Measurements from ENCODE around the gene BMP8B.

BMP8B gene

DNA sequence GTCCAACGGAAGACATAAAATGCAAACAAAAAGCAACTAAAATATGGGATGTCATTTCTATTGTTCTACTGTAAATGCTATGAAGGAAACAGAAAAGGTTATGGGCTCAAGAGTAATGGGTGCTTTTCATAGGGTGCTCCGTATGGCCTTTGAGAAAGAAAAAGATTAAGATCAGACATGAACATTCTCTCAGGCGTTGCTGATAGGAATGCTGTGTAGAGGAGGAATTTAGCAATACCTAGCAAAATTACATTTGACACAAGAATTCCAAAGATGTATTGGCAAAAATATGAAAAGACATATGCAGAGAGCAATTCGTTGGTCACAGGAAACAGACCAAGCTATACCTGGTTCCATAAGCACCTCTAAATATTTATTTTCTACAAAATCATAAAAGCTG, 11.8 kb downstream of the BMP8B start:
- Histone ChIP-seq H3K36me3 (ENCODE audit: control insufficient read depth in 2 of 2, insufficient read depth in 1 of 2, low read length in 2 of 2) (no peaks in the 10 kb centered on the region), H3K27ac (ENCODE audit: extremely low read depth, low read depth, low read length) (no peak overlapping the region), H3K4me1 (ENCODE audit: control insufficient read depth, insufficient read depth, low read length) (peaks cover 5% of the 10 kb centered on the region), H3K9me3 (ENCODE audit: control insufficient read depth, insufficient read depth, low read depth, low read length) (no peaks in the 10 kb centered on the region), H3K4me3 (ENCODE audit: low read depth, low read length) (no peak overlapping the region)
- no peak for TF ChIP-seq REST (tag by site-specific recombination; IDR thresholded peaks at IDR 0.05)
- no peak for TF ChIP-seq ZNF629 (tag by site-specific recombination; IDR thresholded peaks at IDR 0.05)
- no peak for TF ChIP-seq ZNF433 (tag by site-specific recombination; IDR thresholded peaks at IDR 0.05; ENCODE audit: low read depth)
- no peak for TF ChIP-seq ZNF510 (tag by site-specific recombination; IDR thresholded peaks at IDR 0.05; ENCODE audit: insufficient replicate concordance)
- TF ChIP-seq SCRT1 (tag by site-specific recombination; IDR thresholded peaks at IDR 0.05; ENCODE audit: borderline replicate concordance): no peak
- TF ChIP-seq, protein P1, sequence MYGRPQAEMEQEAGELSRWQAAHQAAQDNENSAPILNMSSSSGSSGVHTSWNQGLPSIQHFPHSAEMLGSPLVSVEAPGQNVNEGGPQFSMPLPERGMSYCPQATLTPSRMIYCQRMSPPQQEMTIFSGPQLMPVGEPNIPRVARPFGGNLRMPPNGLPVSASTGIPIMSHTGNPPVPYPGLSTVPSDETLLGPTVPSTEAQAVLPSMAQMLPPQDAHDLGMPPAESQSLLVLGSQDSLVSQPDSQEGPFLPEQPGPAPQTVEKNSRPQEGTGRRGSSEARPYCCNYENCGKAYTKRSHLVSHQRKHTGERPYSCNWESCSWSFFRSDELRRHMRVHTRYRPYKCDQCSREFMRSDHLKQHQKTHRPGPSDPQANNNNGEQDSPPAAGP (tag by site-specific recombination; IDR thresholded peaks at IDR 0.05): no peak
- TF ChIP-seq ZBTB1 (tag by site-specific recombination; IDR thresholded peaks at IDR 0.05): no peak
- no peak for TF ChIP-seq ZNF280D (tag by site-specific recombination; IDR thresholded peaks at IDR 0.05)
- TF ChIP-seq ZNF362 (tag by site-specific recombination; IDR thresholded peaks at IDR 0.05): no peak
- TF ChIP-seq ZNF670 (tag by site-specific recombination; IDR thresholded peaks at IDR 0.05; ENCODE audit: low read depth): no peak
- TF ChIP-seq ZBTB20 (tag by site-specific recombination; IDR thresholded peaks at IDR 0.05): no peak
- TF ChIP-seq ZNF654 (tag by site-specific recombination; IDR thresholded peaks at IDR 0.05; ENCODE audit: low read depth): no peak
- no peak for TF ChIP-seq ZNF10 (tag by site-specific recombination; IDR thresholded peaks at IDR 0.05)
- TF ChIP-seq, protein P2, sequence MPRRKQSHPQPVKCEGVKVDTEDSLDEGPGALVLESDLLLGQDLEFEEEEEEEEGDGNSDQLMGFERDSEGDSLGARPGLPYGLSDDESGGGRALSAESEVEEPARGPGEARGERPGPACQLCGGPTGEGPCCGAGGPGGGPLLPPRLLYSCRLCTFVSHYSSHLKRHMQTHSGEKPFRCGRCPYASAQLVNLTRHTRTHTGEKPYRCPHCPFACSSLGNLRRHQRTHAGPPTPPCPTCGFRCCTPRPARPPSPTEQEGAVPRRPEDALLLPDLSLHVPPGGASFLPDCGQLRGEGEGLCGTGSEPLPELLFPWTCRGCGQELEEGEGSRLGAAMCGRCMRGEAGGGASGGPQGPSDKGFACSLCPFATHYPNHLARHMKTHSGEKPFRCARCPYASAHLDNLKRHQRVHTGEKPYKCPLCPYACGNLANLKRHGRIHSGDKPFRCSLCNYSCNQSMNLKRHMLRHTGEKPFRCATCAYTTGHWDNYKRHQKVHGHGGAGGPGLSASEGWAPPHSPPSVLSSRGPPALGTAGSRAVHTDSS (tag by site-specific recombination; IDR thresholded peaks at IDR 0.05): no peak
- no peak for TF ChIP-seq ZNF18 (tag by site-specific recombination; IDR thresholded peaks at IDR 0.05)
- CTCF ChIA-PET: interaction anchor here (0.5 to 1.0 kb wide), 2 partner anchors 14 to 34 kb away, joined by 3 read pairs; no protein-coding TSS in a partner anchor
- POLR2A ChIA-PET: no interaction called here
